Measurements from ENCODE around the gene PPIP5K2.

- no peak for TF ChIP-seq CTCF (IDR thresholded peaks at IDR 0.05)
- TF ChIP-seq POLR2A (IDR thresholded peaks at IDR 0.05) = no peak
Observed at GRCh38 chr5:103210952-103211351, 90.9 kb downstream of the PPIP5K2 start.

All from testis (tissue), 2 donors.